Karpas-422 (cell line): ENCODE data around the gene BMERB1. TPM values are rescaled to one million over a fixed set of nuclear protein-coding genes. Genes with fewer than 3 reads are reported as not detected.
"Not testable (repeated sequence)": the region's sequence is repeated elsewhere in the genome, so short reads cannot be mapped to it uniquely, and the experiment has no call there.

Source experiments
- DNase-seq: peaks from one replicate; pipeline ENCODE4 v3.0.0-alpha.2; 2015
- H2AFZ ChIP-seq: fragments of 200-600 bp; sonication (generic); 2 replicates; pipeline ENCODE4 v1.6.1; 2014; ENCODE audit warnings: antibody characterized with exemption, low read length, mixed read lengths
- H3K27ac ChIP-seq: fragments of 200-600 bp; sonication (generic); 2 replicates; pipeline ENCODE4 v1.5.1; 2014; ENCODE audit warnings: mild to moderate bottlenecking, low read length, moderate library complexity
- H3K27me3 ChIP-seq: fragments of 200-600 bp; sonication (generic); 2 replicates; pipeline ENCODE4 v1.6.1; 2014; ENCODE audit warnings: low read length, mixed read lengths
- H3K36me3 ChIP-seq: fragments of 200-600 bp; sonication (generic); 2 replicates; pipeline ENCODE4 v1.6.1; 2014; ENCODE audit warnings: low read length, mixed read lengths; ENCODE audit not compliant: insufficient read depth
- H3K4me1 ChIP-seq: fragments of 200-600 bp; sonication (generic); 2 replicates; pipeline ENCODE4 v1.6.1; 2014; ENCODE audit warnings: mild to moderate bottlenecking, low read length, mixed read lengths
- H3K4me2 ChIP-seq: fragments of 200-600 bp; sonication (generic); 2 replicates; pipeline ENCODE4 v1.6.1; 2014; ENCODE audit warnings: low read length, low read depth, mild to moderate bottlenecking; ENCODE audit not compliant: poor library complexity, severe bottlenecking
- H3K4me3 ChIP-seq: fragments of 200-600 bp; sonication (generic); 2 replicates; pipeline ENCODE4 v1.5.1; 2014; ENCODE audit warnings: mild to moderate bottlenecking, antibody characterized with exemption, low read length, mixed read lengths
- H3K79me2 ChIP-seq: fragments of 200-600 bp; sonication (generic); 2 replicates; pipeline ENCODE4 v1.6.1; 2014; ENCODE audit warnings: mild to moderate bottlenecking, low read length, mixed read lengths
- H3K9ac ChIP-seq: fragments of 200-600 bp; sonication (generic); 2 replicates; pipeline ENCODE4 v1.6.0; 2014; ENCODE audit warnings: low read length
- H3K9me2 ChIP-seq: fragments of 200-600 bp; sonication (generic), shearing (Covaris generic); replicated peaks from 2 replicates; pipeline ENCODE4 v1.6.0; 2014; ENCODE audit warnings: mild to moderate bottlenecking, low read length, moderate library complexity; ENCODE audit not compliant: insufficient read depth
- H3K9me3 ChIP-seq: fragments of 300-700, 200-600 bp; sonication (generic); 2 replicates; pipeline ENCODE4 v1.6.1; 2014; ENCODE audit warnings: low read length, mixed read lengths
- H4K20me1 ChIP-seq: fragments of 200-600 bp; sonication (generic); 2 replicates; pipeline ENCODE4 v1.6.1; 2014; ENCODE audit warnings: mild to moderate bottlenecking, antibody characterized with exemption, low read length, low read depth; ENCODE audit not compliant: insufficient read depth
- total RNA-seq: library from RNA; depleted of rRNA; stranded (reverse); fragments of >200 nt; shearing (Covaris generic); gene quantifications from 2 replicates; pipeline ENCODE4 v1.2.3, GENCODE V29; 2014; ENCODE audit warnings: low replicate concordance

The BMERB1 gene
- total RNA-seq, 1 experiment from 2014 or later = 0.22 TPM

DNA sequence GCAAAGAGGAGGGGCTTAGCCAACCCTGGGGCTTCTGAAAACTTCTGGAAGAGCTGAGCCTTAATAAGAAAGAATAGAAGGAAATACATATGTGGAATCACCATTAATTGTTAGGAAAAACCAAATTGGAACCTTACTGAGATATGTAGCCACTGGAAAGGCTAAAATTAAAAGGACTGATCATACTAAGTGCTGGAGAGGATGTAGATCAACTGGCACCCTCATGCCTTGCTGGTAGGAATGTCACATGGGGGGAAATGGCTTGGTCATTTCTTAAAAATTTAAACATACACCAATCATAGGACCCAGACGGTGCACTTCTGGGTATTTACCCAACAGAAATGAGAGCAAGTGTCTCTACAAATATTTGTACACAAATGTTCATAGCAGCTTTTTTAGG is 11.1 kb downstream of the BMERB1 start:
- no peaks in the 10 kb centered on the region for H3K79me2 ChIP-seq
- H3K4me3 ChIP-seq = no peak overlapping the region
- no peaks in the 10 kb centered on the region for H3K36me3 ChIP-seq
- H3K9me2 ChIP-seq = no peaks in the 10 kb centered on the region
- no peak overlapping the region for H3K27ac ChIP-seq
- no peaks in the 10 kb centered on the region for H3K9me3 ChIP-seq
- no peaks in the 10 kb centered on the region for H3K27me3 ChIP-seq
- no peaks in the 10 kb centered on the region for H4K20me1 ChIP-seq
- no peak overlapping the region for H2AFZ ChIP-seq
- DNase-seq = no peak
- no peak overlapping the region for H3K9ac ChIP-seq
- H3K4me2 ChIP-seq = no peak overlapping the region
- no peaks in the 10 kb centered on the region for H3K4me1 ChIP-seq

DNA sequence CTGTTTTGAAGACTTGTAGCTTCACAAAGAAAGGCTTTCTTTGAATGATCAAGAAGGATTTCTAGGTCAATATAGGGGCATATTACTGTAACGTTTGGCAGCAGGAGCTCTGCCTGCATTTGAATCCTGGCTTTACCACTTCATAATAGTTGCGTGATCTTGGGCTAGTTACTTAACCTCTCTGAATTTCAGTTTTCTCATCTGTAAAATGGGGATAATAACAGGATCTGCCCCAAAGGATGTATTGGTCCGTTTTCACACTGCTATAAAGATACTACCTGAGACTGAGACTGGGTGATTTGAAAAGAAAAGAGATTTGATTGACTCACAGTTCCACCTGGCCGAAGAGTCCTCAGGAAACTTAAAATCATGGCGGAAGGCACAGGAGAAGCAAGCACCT is 12.5 kb downstream of the BMERB1 start:
- Histone ChIP-seq H3K9me3 (no peaks in the 10 kb centered on the region), H3K4me2 (no peak overlapping the region), H3K79me2 (no peaks in the 10 kb centered on the region), H3K27me3 (no peaks in the 10 kb centered on the region), H3K9me2 (no peaks in the 10 kb centered on the region), H2AFZ (no peak overlapping the region), H3K4me1 (no peaks in the 10 kb centered on the region), H4K20me1 (no peaks in the 10 kb centered on the region), H3K36me3 (no peaks in the 10 kb centered on the region), H3K9ac (no peak overlapping the region), H3K4me3 (no peak overlapping the region), H3K27ac (no peak overlapping the region)
- DNase-seq = no peak

DNA sequence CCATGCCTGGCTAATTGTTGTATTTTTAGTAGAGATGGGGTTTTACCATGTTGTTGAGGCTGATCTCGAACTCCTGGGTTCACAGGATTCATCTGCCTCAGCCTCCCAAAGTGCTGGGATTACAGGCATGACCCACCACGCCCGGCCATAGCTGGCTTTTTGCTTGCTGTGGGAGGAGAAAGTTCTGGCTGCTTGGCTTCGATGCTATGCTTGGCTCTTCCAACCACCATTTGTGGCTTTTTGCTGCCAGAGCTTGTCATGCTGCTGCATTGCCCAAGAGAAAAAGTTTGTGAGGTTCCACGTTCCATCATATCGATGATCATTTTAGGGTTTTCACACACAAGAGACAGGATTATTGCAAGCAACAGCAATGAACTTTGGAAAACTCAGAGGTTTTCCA is 16.2 kb downstream of the BMERB1 start:
- no peaks in the 10 kb centered on the region for H3K9me2 ChIP-seq
- no peaks in the 10 kb centered on the region for H4K20me1 ChIP-seq
- no peak overlapping the region for H2AFZ ChIP-seq
- H3K9ac ChIP-seq = no peak overlapping the region
- no peaks in the 10 kb centered on the region for H3K27me3 ChIP-seq
- H3K79me2 ChIP-seq = no peaks in the 10 kb centered on the region
- H3K4me1 ChIP-seq = no peaks in the 10 kb centered on the region
- no peaks in the 10 kb centered on the region for H3K36me3 ChIP-seq
- no peak overlapping the region for H3K4me3 ChIP-seq
- no peak overlapping the region for H3K27ac ChIP-seq
- H3K4me2 ChIP-seq = no peak overlapping the region
- no peak for DNase-seq
- H3K9me3 ChIP-seq = no peaks in the 10 kb centered on the region

DNA sequence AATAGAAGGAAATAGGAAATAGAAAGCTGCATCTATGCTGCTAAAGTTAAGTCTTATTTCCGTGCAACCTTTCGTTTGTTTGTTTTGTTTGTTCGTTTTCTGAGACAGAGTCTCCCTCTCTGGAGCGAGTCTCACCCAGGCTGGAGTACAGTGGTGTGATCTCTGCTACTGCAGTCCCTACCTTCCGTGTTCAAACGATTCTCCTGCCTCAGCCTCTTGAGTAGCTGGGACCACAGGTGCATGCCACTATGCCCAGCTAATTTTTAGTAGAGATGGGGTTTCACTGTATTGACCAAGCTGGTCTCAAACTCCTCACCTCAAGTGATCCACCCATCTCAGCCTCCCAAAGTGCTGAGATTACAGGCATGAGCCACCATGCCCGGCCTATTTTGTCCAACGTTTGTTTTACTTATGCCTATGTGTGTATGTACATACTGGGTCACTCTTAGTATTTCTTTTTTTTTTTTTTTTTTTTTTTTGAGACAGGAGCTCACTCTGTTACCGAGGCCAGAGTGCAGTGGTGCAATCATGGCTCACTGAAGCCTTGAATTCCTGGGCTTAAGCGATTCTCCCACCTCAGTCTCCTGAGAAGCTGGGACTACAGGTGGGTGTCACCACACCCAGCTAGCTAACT is 16.8 kb downstream of the BMERB1 start:
- Histone ChIP-seq H3K4me3 (no peak overlapping the region), H3K9ac (no peak overlapping the region), H3K4me1 (no peaks in the 10 kb centered on the region), H3K9me3 (no peaks in the 10 kb centered on the region), H4K20me1 (no peaks in the 10 kb centered on the region), H3K79me2 (no peaks in the 10 kb centered on the region), H3K4me2 (no peak overlapping the region), H3K36me3 (no peaks in the 10 kb centered on the region), H3K27me3 (no peaks in the 10 kb centered on the region), H2AFZ (no peak overlapping the region), H3K27ac (no peak overlapping the region), H3K9me2 (no peaks in the 10 kb centered on the region)
- DNase-seq = no peak

DNA sequence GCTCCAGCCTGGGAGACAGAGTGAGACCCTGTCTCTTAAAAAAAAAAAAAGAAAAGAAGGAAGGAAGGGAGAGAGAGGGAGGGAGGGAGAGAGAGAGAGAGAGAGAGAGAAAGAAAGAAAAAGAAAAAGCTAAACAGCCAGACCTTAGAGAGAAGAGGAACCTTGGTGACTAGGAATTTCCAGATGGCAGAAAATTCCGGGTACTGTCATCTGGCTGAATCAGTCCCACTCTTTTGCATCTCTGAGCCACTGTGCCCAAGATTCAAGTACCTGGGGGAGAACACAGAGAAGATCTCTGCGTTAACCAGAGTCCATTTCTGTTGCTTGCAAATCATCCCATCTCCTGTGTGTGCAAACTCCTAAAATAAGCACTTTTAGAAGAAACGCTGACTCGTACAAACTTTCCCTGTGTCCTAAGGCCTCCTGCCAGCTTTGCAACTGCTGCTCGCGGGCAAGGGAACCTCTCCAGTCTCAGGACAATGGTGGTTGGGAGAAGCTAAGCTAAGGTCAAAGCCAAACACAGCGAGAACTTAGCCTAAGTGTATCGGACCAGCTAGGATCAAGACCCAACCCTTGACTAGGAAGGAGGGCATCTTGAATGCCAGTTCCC is 18.0 kb downstream of the BMERB1 start:
- H3K27me3 ChIP-seq = no peaks in the 10 kb centered on the region
- no peaks in the 10 kb centered on the region for H4K20me1 ChIP-seq
- H3K9me2 ChIP-seq = no peaks in the 10 kb centered on the region
- no peaks in the 10 kb centered on the region for H3K36me3 ChIP-seq
- no peak for DNase-seq
- H3K27ac ChIP-seq = no peak overlapping the region
- no peak overlapping the region for H2AFZ ChIP-seq
- H3K79me2 ChIP-seq = no peaks in the 10 kb centered on the region
- no peak overlapping the region for H3K9ac ChIP-seq
- no peak overlapping the region for H3K4me3 ChIP-seq
- H3K4me1 ChIP-seq = no peaks in the 10 kb centered on the region
- no peak overlapping the region for H3K4me2 ChIP-seq
- no peaks in the 10 kb centered on the region for H3K9me3 ChIP-seq

DNA sequence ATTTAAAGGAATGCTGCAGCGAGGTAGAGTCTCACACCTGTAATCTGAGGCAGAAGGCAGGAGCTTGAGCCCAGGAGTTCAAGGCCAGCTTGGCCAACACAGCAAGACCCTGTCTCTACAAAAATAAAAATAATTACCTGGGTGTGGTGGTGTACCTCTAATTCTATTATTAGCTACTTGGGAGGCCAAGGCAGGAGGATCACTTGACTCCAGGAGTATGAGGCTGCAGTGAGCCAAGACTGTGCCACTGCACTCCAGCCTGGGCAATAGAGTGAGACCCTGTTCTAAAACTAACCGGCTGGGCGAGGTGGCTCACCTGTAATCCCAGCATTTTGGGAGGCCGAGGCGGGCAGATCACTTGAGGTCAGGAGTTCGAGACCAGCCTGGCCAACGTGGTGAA is 18.9 kb downstream of the BMERB1 start:
- H3K27me3 ChIP-seq, H3K9me3 ChIP-seq, DNase-seq, H4K20me1 ChIP-seq, H3K79me2 ChIP-seq, H3K4me2 ChIP-seq, H3K36me3 ChIP-seq, H3K4me3 ChIP-seq, H3K9ac ChIP-seq, H3K27ac ChIP-seq, H3K9me2 ChIP-seq, H2AFZ ChIP-seq, H3K4me1 ChIP-seq: not testable (repeated sequence)

DNA sequence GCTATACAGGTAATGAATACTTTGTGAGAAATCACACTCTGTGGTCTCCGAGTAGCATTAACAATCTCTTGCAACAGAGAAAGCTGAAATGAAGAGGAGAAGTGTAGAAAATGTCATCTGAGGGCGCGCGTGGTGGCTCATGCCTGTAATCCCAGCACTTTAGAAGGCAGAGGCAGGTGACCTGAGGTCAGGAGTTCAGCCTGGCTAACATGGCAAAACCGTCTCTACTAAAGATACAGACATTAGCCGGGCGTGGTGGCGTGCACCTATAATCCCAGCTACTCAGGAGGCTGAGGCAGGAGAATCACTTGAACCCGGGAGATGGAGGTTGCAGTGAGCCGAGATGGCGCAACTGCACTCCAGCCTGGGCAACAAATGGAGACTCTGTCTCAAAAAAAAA is 20.5 kb downstream of the BMERB1 start:
- not testable (repeated sequence) for H3K4me3 ChIP-seq, H3K9me2 ChIP-seq, H3K27ac ChIP-seq, H3K4me1 ChIP-seq, H3K9me3 ChIP-seq, H3K27me3 ChIP-seq, H4K20me1 ChIP-seq, DNase-seq, H3K79me2 ChIP-seq, H3K9ac ChIP-seq, H3K4me2 ChIP-seq, H3K36me3 ChIP-seq, H2AFZ ChIP-seq

DNA sequence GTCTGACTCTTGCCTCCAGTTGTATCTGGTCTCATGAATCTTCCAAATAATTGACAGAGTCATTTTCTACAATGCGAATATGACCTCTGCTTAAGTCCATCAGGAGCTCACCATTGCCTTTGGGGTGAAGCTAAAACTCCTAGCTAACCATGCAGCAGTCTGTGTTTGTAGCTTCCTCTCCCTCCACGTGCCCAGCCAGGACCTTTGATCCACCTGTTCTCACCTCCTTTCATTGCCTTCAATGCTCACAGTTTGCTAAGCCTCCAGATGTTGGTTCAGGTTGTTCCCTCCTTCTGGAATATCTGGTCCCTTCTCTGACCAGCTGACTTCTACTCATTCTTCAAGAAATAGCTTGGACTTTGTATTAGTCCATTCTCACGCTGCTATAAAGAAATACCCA is 23.0 kb downstream of the BMERB1 start:
- Histone ChIP-seq H2AFZ (no peak overlapping the region), H3K27ac (no peak overlapping the region), H3K4me3 (no peak overlapping the region), H3K9me3 (no peaks in the 10 kb centered on the region), H3K4me2 (no peak overlapping the region), H3K36me3 (no peaks in the 10 kb centered on the region), H3K9ac (no peak overlapping the region), H3K79me2 (no peaks in the 10 kb centered on the region), H3K9me2 (no peaks in the 10 kb centered on the region), H3K4me1 (no peaks in the 10 kb centered on the region), H4K20me1 (no peaks in the 10 kb centered on the region), H3K27me3 (no peaks in the 10 kb centered on the region)
- DNase-seq = no peak
